HEK293 (cell line): ENCODE data around the gene SELENOP.

ENCODE experiments used
- CTCF ChIP-seq: fragments of 450-650 bp; formaldehyde crosslinking; IDR thresholded peaks from 2 replicates; pipeline ENCODE4 v1.5.1; 2016; ENCODE audit warnings: missing biosample characterization, missing genetic modification characterization
- PRDM4 ChIP-seq: fragments of 450-650 bp; formaldehyde crosslinking; IDR thresholded peaks from 2 replicates; pipeline ENCODE4 v1.5.1; 2017; ENCODE audit warnings: missing biosample characterization, missing genetic modification characterization
- WT1 ChIP-seq: fragments of 450-650 bp; formaldehyde crosslinking; IDR thresholded peaks from 2 replicates; pipeline ENCODE4 v1.5.1; 2016; ENCODE audit warnings: missing biosample characterization, missing genetic modification characterization
- YY1 ChIP-seq: fragments of 450-650 bp; formaldehyde crosslinking; IDR thresholded peaks from 2 replicates; pipeline ENCODE4 v1.5.1; 2018; ENCODE audit warnings: missing biosample characterization, missing genetic modification characterization
- ZBTB26 ChIP-seq: fragments of 450-650 bp; formaldehyde crosslinking; optimal IDR thresholded peaks from 2 replicates; pipeline ENCODE3; 2016; ENCODE audit warnings: missing biosample characterization, mild to moderate bottlenecking, missing genetic modification characterization
- ZNF133 ChIP-seq: fragments of 450-650 bp; formaldehyde crosslinking; IDR thresholded peaks from 2 replicates; pipeline ENCODE4 v1.5.1; 2016; ENCODE audit warnings: missing biosample characterization, missing genetic modification characterization
- ZNF76 ChIP-seq: fragments of 450-650 bp; formaldehyde crosslinking; IDR thresholded peaks from 2 replicates; pipeline ENCODE4; 2016; ENCODE audit warnings: low read depth, missing biosample characterization, missing genetic modification characterization, borderline replicate concordance
- ZNF777 ChIP-seq: fragments of 450-650 bp; formaldehyde crosslinking; IDR thresholded peaks from 2 replicates; pipeline ENCODE4 v1.5.1; 2017; ENCODE audit warnings: missing biosample characterization, missing genetic modification characterization, borderline replicate concordance
- TF ChIP-seq, protein P1 (sequence below): fragments of 450-650 bp; formaldehyde crosslinking; IDR thresholded peaks from 2 replicates; pipeline ENCODE4 v1.5.1; 2016; ENCODE audit warnings: missing biosample characterization, missing genetic modification characterization
- TF ChIP-seq, protein P2 (sequence below): fragments of 450-650 bp; formaldehyde crosslinking; IDR thresholded peaks from 2 replicates; pipeline ENCODE4 v1.5.1; 2016; ENCODE audit warnings: missing biosample characterization, missing genetic modification characterization, low read depth

DNA sequence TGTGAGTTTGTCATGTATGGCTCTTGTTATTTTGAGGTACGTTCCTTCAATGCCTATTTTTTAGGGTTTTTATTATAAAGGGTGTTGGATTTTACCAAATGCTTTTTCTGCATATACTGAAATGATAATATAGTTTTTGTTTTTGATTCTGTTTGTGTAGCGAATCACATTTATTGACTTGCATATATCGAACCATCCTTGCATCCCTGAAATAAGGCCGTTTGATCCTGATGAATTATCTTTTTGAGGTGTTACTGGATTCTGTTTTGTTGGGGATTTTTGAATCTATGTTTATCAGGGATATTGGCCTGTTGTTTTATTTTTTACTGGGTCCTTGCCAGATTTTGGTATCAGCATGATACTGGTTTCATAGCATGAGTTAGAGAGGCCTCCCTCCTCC is 25.9 kb downstream of the SELENOP start:
- TF ChIP-seq CTCF (no peak), PRDM4 (tag by site-specific recombination) (no peak), ZBTB26 (no peak), ZNF76 (tag by site-specific recombination) (no peak), ZNF133 (tag by site-specific recombination) (no peak), WT1 (tag by site-specific recombination) (no peak), YY1 (no peak), ZNF777 (tag by site-specific recombination) (no peak)
- TF ChIP-seq, protein P1, sequence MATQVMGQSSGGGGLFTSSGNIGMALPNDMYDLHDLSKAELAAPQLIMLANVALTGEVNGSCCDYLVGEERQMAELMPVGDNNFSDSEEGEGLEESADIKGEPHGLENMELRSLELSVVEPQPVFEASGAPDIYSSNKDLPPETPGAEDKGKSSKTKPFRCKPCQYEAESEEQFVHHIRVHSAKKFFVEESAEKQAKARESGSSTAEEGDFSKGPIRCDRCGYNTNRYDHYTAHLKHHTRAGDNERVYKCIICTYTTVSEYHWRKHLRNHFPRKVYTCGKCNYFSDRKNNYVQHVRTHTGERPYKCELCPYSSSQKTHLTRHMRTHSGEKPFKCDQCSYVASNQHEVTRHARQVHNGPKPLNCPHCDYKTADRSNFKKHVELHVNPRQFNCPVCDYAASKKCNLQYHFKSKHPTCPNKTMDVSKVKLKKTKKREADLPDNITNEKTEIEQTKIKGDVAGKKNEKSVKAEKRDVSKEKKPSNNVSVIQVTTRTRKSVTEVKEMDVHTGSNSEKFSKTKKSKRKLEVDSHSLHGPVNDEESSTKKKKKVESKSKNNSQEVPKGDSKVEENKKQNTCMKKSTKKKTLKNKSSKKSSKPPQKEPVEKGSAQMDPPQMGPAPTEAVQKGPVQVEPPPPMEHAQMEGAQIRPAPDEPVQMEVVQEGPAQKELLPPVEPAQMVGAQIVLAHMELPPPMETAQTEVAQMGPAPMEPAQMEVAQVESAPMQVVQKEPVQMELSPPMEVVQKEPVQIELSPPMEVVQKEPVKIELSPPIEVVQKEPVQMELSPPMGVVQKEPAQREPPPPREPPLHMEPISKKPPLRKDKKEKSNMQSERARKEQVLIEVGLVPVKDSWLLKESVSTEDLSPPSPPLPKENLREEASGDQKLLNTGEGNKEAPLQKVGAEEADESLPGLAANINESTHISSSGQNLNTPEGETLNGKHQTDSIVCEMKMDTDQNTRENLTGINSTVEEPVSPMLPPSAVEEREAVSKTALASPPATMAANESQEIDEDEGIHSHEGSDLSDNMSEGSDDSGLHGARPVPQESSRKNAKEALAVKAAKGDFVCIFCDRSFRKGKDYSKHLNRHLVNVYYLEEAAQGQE (tag by site-specific recombination), result no peak
- TF ChIP-seq, protein P2, sequence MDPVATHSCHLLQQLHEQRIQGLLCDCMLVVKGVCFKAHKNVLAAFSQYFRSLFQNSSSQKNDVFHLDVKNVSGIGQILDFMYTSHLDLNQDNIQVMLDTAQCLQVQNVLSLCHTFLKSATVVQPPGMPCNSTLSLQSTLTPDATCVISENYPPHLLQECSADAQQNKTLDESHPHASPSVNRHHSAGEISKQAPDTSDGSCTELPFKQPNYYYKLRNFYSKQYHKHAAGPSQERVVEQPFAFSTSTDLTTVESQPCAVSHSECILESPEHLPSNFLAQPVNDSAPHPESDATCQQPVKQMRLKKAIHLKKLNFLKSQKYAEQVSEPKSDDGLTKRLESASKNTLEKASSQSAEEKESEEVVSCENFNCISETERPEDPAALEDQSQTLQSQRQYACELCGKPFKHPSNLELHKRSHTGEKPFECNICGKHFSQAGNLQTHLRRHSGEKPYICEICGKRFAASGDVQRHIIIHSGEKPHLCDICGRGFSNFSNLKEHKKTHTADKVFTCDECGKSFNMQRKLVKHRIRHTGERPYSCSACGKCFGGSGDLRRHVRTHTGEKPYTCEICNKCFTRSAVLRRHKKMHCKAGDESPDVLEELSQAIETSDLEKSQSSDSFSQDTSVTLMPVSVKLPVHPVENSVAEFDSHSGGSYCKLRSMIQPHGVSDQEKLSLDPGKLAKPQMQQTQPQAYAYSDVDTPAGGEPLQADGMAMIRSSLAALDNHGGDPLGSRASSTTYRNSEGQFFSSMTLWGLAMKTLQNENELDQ, result no peak
